Caco-2 (cell line): Measurements from ENCODE around the gene COL6A2. TPM values are rescaled to one million over a fixed set of nuclear protein-coding genes. Genes with fewer than 3 reads are reported as not detected.
A peak's percentile ranks its signal among the peaks of the same experiment; 100 is the strongest.

Source experiments
- BruUV-seq: library from RNA; stranded (reverse); fragments of 400-500 nt; replicated peaks from 2 replicates; lab custom pipeline; 2021; lab: Mats Ljungman, UMichigan
- CTCF ChIA-PET: fragments of 300-600 bp; sonication (Branson Sonifier 250); formaldehyde crosslinking; loops from one replicate; lab custom pipeline; 2022; ENCODE audit warnings: antibody characterized with exemption; lab: Charles Lee
- POLR2A ChIA-PET: fragments of 300-600 bp; sonication (Branson Sonifier 250); formaldehyde crosslinking; loops from one replicate; lab custom pipeline; 2022; ENCODE audit warnings: antibody characterized with exemption; lab: Charles Lee
- DNase-seq, 2 experiments: peaks; one replicate each; pipeline versions ENCODE4 v3.0.0 to v3.0.0-alpha.2; 2020 to 2022
- H3K27me3 ChIP-seq: replicated peaks from 2 replicates; pipeline ENCODE4 v1.6.0; 2011; ENCODE audit warnings: low read length; ENCODE audit not compliant: control insufficient read depth, insufficient read depth
- H3K36me3 ChIP-seq: 2 replicates; pipeline ENCODE4 v1.5.1; 2011; ENCODE audit warnings: low read length; ENCODE audit not compliant: control insufficient read depth, insufficient read depth
- H3K4me1 ChIP-seq: fragments of 250-450 bp; sonication (Bioruptor Pico); 2 replicates; pipeline ENCODE4 v1.5.1; 2020; ENCODE audit warnings: mild to moderate bottlenecking
- H3K4me3 ChIP-seq: 2 replicates; pipeline ENCODE4 v1.5.1; 2011; ENCODE audit warnings: low read depth, mild to moderate bottlenecking, control low read depth, low read length
- H3K9me3 ChIP-seq: fragments of 250-450 bp; sonication (Bioruptor Pico); 2 replicates; pipeline ENCODE4 v1.5.1; 2020; ENCODE audit warnings: mild to moderate bottlenecking, moderate library complexity
- H3K27ac Mint-ChIP-seq: one replicate; pipeline ENCODE4 v1.8.0; 2022; ENCODE audit warnings: mixed read lengths; ENCODE audit not compliant: unreplicated experiment
- H3K27me3 Mint-ChIP-seq: one replicate; pipeline ENCODE4 v1.8.0; 2022; ENCODE audit warnings: mixed read lengths; ENCODE audit not compliant: insufficient read depth, unreplicated experiment
- H3K36me3 Mint-ChIP-seq: one replicate; pipeline ENCODE4 v1.8.0; 2022; ENCODE audit warnings: mild to moderate bottlenecking, mixed read lengths; ENCODE audit not compliant: insufficient read depth, unreplicated experiment
- H3K4me1 Mint-ChIP-seq: one replicate; pipeline ENCODE4 v1.8.0; 2022; ENCODE audit warnings: low read depth, mixed read lengths; ENCODE audit not compliant: unreplicated experiment
- H3K4me3 Mint-ChIP-seq: one replicate; pipeline ENCODE4 v1.8.0; 2022; ENCODE audit warnings: mild to moderate bottlenecking, moderate library complexity, mixed read lengths; ENCODE audit not compliant: unreplicated experiment
- H3K9me3 Mint-ChIP-seq: one replicate; pipeline ENCODE4 v1.8.0; 2022; ENCODE audit warnings: mixed read lengths; ENCODE audit not compliant: unreplicated experiment
- intact Hi-C: fragments of 100-400 bp; cut with micrococcal nuclease; formaldehyde crosslinking; loops from one replicate; pipeline ENCODE4 v1.10.0; 2022; ENCODE audit not compliant: unreplicated experiment
- total RNA-seq: library from RNA; stranded (reverse); gene quantifications from 2 replicates; pipeline ENCODE4 v1.2.3, GENCODE V29; 2022
- TF ChIP-seq, protein P1 (sequence below), 2 experiments: fragments of 200-600 bp in 1 of 2; IDR thresholded peaks; 1 replicate in 1 of 2; 2 replicates in 1 of 2; pipeline versions ENCODE4 v1.5.1 to v1.8.0; 2011 to 2022; ENCODE audit warnings: antibody characterized with exemption in 1 of 2, control low read depth in 1 of 2, inconsistent platforms in 1 of 2, low read depth in 1 of 2, low read length in 1 of 2, mild to moderate bottlenecking in 1 of 2, moderate library complexity in 1 of 2; ENCODE audit not compliant: insufficient read depth in 1 of 2, severe bottlenecking in 1 of 2, unreplicated experiment in 1 of 2

The COL6A2 gene
- total RNA-seq, 1 experiment from 2014 or later: 8.8 TPM

DNA sequence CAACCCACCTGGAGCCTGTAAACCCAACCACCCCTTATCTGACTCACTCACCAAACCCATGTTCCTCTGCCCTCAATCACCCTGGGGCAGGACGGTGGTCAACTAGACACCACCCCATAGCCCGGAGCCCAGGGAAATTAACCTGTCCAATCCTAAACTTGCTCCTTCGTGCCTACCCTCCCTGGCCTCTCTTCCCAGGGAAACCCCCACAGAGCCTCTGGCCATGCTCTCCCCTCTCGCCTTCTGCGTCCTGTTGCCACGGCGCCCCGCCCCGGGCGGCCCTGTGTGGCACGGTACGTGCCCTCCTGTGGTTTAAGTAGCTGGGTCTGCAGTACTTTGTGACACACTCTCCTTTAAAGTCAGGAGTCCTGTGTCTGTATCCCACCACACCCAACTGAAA, 61.5 kb downstream of the COL6A2 start:
- H3K9me3 Mint-ChIP-seq: no peaks in the 10 kb centered on the region
- H3K4me1 ChIP-seq: no peaks in the 10 kb centered on the region
- H3K4me3 Mint-ChIP-seq: no peak overlapping the region
- no TSS peak for BruUV-seq
- peaks cover 41% of the 10 kb centered on the region for H3K36me3 Mint-ChIP-seq
- no peaks in the 10 kb centered on the region for H3K27me3 Mint-ChIP-seq
- intact Hi-C loops: no loop called here
- peaks cover 7% of the 10 kb centered on the region for H3K4me1 Mint-ChIP-seq
- ChIA-PET POLR2A (no interaction called here), CTCF (no interaction called here)
- no peaks in the 10 kb centered on the region for H3K36me3 ChIP-seq
- H3K9me3 ChIP-seq: peaks cover 6% of the 10 kb centered on the region; the same call in 1 of the 2 replicates
- no peak overlapping the region for H3K27ac Mint-ChIP-seq
- TF ChIP-seq, protein P1, sequence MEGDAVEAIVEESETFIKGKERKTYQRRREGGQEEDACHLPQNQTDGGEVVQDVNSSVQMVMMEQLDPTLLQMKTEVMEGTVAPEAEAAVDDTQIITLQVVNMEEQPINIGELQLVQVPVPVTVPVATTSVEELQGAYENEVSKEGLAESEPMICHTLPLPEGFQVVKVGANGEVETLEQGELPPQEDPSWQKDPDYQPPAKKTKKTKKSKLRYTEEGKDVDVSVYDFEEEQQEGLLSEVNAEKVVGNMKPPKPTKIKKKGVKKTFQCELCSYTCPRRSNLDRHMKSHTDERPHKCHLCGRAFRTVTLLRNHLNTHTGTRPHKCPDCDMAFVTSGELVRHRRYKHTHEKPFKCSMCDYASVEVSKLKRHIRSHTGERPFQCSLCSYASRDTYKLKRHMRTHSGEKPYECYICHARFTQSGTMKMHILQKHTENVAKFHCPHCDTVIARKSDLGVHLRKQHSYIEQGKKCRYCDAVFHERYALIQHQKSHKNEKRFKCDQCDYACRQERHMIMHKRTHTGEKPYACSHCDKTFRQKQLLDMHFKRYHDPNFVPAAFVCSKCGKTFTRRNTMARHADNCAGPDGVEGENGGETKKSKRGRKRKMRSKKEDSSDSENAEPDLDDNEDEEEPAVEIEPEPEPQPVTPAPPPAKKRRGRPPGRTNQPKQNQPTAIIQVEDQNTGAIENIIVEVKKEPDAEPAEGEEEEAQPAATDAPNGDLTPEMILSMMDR (IDR thresholded peaks at IDR 0.05; ENCODE audit: insufficient read depth in 1 of 2, low read depth in 1 of 2, low read length in 1 of 2, severe bottlenecking in 1 of 2, unreplicated experiment in 1 of 2): no peak
- H3K4me3 ChIP-seq: no peak overlapping the region
- H3K27me3 ChIP-seq: no peaks in the 10 kb centered on the region
- peak in 1 of 2 experiments; percentile 15 for DNase-seq

DNA sequence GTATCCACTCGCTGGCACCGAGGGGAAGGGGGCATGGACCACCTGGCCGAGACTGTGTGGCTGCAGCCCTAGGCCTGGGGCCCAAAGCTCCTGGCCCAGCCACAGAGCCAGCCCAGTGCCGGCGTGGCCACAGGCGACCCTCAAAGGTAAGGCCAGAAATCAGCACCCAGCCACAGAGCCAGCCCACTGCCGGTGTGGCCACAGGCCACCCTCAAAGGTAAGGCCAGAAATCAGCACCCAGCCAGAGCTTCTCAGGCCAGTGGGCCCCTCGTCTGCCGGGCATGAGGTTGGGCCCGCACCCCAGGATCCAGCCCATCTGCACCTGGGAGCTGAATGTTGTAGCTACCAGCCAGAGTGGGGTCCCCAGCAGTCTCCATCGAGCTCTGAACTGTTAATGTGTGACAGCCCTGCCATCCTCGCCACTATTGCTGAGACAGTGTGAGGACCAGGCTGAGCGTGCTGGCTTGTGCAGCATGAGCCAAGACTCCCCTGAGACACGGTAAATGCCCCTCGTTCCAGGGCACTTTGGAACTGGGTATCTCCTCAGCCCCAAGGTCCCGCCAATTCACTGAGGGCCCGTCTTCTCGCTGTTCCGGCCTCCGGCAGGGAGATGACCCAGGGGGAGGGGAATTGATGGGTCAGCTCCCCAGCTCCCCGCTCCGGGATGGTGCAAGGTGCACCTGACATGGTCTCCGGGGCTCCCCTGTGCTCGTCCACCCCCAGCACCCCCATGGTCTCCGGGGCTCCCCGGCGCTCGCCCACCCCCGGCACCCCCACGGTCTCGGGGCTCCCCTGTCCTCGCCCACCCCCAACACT, 62.1 kb downstream of the COL6A2 start:
- POLR2A ChIA-PET: no interaction called here
- Histone ChIP-seq H3K36me3 (no peaks in the 10 kb centered on the region), H3K9me3 (peaks cover 6% of the 10 kb centered on the region; the same call in 1 of the 2 replicates), H3K27me3 (no peaks in the 10 kb centered on the region), H3K4me3 (no peak overlapping the region), H3K4me1 (peaks cover 3% of the 10 kb centered on the region; the same call in 1 of the 2 replicates)
- TF ChIP-seq, protein P1 (IDR thresholded peaks at IDR 0.05; ENCODE audit: insufficient read depth in 1 of 2, low read depth in 1 of 2, low read length in 1 of 2, severe bottlenecking in 1 of 2, unreplicated experiment in 1 of 2): no peak
- DNase-seq: peak in 1 of 2 experiments; percentile 17
- Mint-ChIP-seq H3K9me3 (no peaks in the 10 kb centered on the region), H3K4me3 (no peak overlapping the region), H3K4me1 (peaks cover 11% of the 10 kb centered on the region), H3K27ac (no peak overlapping the region), H3K36me3 (peaks cover 37% of the 10 kb centered on the region), H3K27me3 (no peaks in the 10 kb centered on the region)
- CTCF ChIA-PET: no interaction called here
- no TSS peak for BruUV-seq
- intact Hi-C loops: no loop called here

DNA sequence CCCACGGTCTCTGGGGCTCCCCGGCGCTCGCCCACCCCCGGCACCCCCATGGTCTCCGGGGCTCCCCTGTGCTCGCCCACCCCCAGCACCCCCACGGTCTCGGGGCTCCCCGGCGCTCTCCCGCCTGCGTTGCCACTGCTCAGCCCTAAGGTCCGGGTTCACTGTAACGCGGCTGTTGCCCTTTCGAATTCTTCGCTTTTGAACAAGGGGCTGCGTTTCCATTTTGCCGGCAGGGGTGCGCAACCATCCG, 62.7 kb downstream of the COL6A2 start:
- Histone ChIP-seq H3K4me1 (peaks cover 5% of the 10 kb centered on the region; the same call in 1 of the 2 replicates), H3K36me3 (no peaks in the 10 kb centered on the region), H3K27me3 (no peaks in the 10 kb centered on the region), H3K9me3 (peaks cover 6% of the 10 kb centered on the region; the same call in 1 of the 2 replicates), H3K4me3 (no peak overlapping the region)
- Mint-ChIP-seq H3K9me3 (no peaks in the 10 kb centered on the region), H3K4me1 (peaks cover 16% of the 10 kb centered on the region), H3K36me3 (peaks cover 37% of the 10 kb centered on the region), H3K4me3 (no peak overlapping the region), H3K27ac (no peak overlapping the region), H3K27me3 (no peaks in the 10 kb centered on the region)
- TF ChIP-seq, protein P1 (IDR thresholded peaks at IDR 0.05; ENCODE audit: insufficient read depth in 1 of 2, low read depth in 1 of 2, low read length in 1 of 2, severe bottlenecking in 1 of 2, unreplicated experiment in 1 of 2): no peak
- intact Hi-C loops: no loop called here
- no TSS peak for BruUV-seq
- DNase-seq: no peak
- CTCF ChIA-PET: no interaction called here
- POLR2A ChIA-PET: no interaction called here
